GM19328 (cell line): ENCODE data around the gene NT5C.

Source experiments
- ATAC-seq: cut with Tn5 transposase; IDR thresholded peaks from one replicate; pipeline ENCODE4 v1.9.1; 2021; ENCODE audit warnings: mild to moderate bottlenecking, moderate library complexity; ENCODE audit not compliant: unreplicated experiment

NT5C gene

DNA sequence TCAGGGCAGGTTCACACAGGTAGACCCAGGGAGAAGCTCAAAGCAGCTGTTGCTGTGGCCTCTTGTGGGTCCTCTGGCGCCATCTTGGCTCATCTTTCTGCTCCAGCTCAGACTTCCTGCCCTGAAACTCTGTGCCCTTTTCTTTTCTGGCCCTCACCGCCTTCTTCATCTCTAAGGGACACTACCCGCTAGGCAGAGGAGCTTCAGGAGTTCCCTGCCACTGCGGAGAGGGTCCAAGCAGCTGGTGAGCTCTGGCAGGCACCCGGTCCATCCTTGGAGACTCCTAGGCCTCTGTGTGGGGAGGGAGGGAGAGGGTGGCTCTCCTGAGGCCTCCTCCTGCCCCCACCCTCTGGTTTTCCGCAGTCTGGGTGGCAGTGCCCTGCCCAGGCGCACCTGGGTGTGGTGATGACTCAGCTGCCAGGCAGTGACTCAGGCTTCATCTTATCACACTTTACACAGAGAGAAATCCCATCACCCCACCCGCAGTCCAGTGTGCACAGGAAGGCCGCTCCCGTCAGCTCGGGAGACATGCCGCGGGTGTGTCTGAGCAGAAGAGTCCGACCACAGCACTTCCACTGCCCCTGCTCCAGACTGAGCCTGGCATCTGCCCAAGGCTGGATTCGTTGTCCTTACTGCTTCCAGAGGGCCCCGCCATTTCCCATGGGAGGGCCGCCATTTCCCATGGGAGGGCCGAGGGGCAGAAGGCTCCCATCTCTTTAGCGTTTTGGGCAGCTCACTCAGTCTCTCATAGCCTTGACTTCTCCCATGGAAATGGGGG is 7.3 kb downstream of the NT5C start:
- ATAC-seq = no peak

DNA sequence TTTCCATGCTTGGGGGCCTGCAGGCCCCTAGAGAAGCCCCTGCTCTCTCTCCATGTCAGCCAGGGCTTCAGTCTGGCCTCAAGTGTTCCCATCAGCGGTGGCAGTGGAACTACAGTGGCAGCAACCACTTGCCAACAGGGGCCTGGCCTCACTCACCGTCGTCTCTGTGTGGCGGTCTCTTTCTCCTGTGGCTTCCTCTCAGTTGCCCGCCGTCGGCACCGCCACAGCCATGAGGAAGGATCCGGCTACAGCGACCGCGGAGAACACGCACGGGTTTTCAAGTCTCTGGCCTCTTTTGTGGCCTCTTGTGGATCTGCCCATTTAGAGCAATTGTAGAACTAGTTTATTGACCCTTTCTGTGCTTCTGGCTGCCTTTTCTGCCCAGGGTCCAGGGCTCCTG is 13.2 kb downstream of the NT5C start:
- no peak for ATAC-seq

GRCh38 chr17:75116737-75117136 is 14.8 kb downstream of the NT5C start:
- no peak for ATAC-seq

- no peak for ATAC-seq
Observed at GRCh38 chr17:75115555-75115954, 16.0 kb downstream of the NT5C start.

DNA sequence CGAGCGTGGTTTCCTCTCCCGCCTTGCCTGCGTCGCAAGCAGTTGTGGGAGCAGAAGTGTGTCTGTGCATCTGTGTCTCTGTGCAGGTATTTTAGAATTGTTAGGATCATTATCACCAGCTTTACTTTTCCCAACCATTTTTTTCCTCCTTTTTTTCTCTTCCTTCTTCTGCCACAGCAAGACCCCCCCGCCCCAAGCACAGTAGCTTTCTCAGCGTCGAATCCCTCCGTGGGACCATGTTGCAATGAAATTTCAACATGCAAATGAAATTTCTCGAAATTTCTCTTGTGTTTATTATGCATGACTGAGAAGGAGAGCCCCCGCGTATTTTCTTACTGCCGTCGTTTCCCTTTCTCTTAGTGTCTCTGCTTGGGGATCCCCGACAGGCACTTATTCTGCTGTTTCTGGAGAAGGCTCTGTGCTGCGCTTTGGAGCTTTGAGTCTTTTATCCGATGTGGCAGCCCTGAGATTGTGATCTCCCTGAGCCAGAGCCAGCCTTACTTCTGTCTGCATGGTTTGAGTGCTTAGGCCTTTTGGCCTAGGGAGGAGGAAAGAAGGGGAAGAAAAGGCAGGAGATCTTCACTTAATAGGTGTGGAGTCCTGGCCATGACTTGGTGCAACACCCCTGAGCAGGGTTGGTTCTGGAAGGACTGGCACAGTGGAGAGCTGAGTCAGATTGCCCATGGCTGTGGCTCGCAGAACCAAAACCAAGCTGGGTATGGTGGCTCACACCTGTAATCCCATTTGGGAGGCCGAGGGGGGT is 16.8 kb downstream of the NT5C start:
- no peak for ATAC-seq

- ATAC-seq = no peak
Observed at GRCh38 chr17:75113798-75114551, 17.6 kb downstream of the NT5C start.

DNA sequence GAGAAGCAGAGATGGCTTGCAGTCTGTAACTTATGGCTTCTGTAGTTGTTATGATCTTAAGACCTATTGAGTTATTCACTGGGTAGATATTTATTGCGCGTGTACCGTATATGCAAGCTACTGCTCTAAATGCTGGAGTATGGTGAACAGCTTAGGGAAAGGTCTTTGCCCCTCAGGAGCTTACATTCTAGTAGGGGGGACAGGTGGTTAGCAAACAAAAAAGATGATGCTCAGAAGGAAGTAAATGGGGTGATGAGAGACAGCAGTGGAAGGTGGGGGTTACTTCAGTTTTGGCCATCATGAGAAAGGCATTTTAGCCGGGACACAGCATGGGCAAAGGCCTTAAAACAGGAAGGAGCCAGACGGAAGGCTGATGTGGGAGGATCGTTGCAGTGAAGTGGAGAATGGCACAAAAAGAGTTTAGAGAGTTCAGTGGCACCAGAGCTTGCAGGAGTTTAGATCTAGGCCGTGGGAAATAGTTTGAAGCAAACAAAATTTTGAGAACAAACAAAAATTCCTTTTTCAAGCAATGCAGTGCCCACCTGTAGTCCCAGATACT is 19.7 kb downstream of the NT5C start:
- ATAC-seq = no peak

DNA sequence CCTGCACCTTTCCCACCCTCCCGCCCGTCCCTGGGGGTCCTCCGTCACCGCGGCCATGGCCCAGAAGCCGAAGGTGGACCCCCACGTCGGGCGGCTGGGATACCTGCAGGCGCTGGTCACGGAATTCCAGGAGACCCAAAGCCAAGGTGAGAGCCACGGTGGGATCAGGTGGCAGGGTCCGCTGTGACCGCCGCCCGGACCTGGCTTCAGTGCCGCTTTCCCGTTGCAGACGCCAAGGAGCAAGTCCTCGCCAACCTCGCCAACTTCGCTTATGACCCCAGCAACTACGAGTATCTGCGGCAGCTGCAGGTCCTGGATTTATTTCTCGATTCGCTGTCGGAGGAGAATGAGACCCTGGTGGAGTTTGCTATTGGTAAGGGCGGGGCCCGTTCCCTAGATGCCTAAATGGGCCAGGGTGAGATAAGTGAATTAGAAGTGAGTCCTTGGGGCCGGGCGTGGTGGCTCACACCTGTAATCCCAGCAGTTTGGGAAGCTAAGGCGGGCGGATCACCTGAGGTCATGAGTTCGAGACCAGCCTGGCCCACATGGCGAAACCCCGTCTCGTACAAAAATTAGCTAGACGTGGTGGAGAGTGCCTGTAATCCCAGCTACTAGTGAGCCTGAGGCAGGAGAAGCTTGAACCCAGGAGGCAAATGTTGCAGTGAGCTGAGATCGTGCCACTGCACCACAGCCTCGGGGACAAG is 21.2 kb downstream of the NT5C start:
- no peak for ATAC-seq

GRCh38 chr17:75109407-75110233 is 21.9 kb downstream of the NT5C start, which contains the start of gene ARMC7:
TSS of gene ARMC7 (plus strand) at chr17:75109969. CDS start at chr17:75110289, 320 bp downstream.
- peak; percentile 71 for ATAC-seq

- ATAC-seq = no peak
Observed at GRCh38 chr17:75109046-75109406, 22.5 kb downstream of the NT5C start.

DNA sequence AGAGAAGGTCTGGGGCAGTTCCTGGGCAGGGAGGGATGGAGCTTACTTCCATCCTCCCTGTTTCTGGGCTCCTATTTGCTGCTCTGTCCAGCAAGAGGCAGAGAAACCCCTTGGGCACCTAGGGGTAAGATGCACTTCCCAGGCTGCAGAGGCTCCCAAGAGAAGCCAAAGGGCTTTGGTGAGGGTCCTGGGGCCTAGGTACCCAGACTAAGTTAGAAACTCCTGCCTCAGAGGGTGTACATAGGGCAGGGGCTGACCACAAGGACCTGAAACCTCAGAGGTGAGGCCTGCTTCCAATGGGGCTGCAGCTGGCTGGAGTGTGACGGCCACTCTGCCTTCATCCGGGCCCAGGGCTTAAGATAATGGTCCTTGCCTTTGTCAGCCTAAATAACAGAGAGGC is 23.3 kb downstream of the NT5C start:
- ATAC-seq = no peak

GRCh38 chr17:75105126-75106080 is 26.1 kb downstream of the NT5C start:
- ATAC-seq = no peak

- ATAC-seq = no peak
Observed at GRCh38 chr17:75103601-75104554, 27.7 kb downstream of the NT5C start.

DNA sequence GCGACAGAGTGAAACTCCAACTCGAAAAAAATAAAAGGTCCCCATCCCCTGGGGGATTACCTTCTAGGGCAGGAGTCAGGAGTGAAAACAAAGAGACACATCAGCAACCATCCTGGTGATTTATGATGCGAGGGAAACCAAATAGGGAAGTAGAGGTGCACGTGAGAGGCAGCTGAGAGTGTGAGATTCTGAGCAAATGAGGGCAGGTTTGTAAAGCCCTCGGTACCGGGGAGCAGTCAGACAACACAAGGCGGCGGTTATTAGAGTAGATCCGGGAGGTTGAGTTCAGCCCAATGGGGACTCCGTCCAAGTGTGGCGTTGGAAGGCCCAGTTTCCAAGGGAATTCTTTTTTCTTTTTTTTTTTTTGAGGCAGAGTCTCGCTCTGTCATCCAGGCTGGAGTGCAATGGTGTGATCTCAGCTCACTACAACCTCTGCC is 29.1 kb downstream of the NT5C start:
- no peak for ATAC-seq

GRCh38 chr17:75099881-75100595 is 31.5 kb downstream of the NT5C start:
- ATAC-seq = no peak

DNA sequence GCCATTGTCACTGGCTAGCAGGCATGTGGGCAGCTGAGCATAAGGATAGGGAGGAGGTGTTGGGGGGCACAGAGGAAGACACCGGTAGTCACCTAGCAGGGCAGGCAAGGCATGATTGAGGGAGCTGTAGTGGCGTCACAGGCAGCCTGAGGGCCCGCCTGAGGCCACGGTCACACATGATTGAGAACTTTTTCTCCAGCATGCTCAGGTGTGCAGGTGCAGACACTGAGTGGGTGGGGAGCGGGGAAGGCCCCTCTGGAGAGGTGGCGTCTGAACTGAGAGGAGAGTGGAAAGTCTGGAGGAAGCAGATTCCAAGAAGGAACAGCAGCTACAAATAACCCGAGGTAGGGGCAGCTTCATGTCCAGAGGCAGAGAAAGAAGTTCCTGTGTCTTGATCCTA is 32.7 kb downstream of the NT5C start:
- ATAC-seq = no peak

- ATAC-seq = no peak
Observed at GRCh38 chr17:75097865-75098264, 33.7 kb downstream of the NT5C start.
